DMS53 (cell line): ENCODE results near the gene EMC10.
"Not testable (repeated sequence)": the region's sequence is repeated elsewhere in the genome, so short reads cannot be mapped to it uniquely, and the experiment has no call there.

Experiments used
- DNase-seq: peaks from one replicate; lab custom pipeline; 2025; lab: John Stamatoyannopoulos, UW

EMC10 gene

DNA sequence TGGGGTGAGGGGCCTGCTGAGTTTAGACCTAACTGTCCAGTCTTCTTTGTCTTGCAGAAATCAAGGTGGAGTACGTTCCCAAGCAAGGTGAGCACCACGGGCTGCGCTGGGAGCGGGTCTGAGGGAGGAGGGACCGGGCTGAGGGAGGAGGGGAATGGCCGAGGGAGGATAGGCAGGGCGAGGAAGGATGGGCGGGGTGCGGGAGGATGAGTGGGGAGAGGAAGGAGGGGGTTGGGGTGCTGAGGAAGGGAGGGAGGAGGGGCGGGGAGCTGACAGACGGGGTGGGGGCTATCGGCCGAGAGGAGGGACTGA, 25.1 kb upstream of the EMC10 start:
- DNase-seq: no peak

DNA sequence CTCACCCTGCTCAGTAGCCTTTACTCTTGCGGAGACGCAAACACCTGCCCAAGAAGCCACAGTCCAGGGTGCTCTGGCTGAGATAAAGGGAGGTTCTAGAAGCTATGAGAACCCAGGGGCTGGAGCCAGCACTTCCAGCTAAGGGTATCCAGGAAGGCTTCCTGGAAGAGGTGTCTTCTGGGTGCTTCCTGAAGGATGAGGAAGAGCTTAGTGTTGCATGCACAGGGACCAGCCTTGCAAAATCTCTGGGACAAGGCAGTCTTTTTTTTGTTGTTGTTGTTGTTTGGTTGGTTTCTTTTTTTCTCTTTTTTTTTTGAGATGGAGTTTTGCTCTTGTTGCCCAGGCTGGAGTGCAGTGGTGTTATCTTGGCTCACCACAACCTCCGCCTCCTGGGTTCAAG, 23.1 kb upstream of the EMC10 start:
- no peak for DNase-seq

DNA sequence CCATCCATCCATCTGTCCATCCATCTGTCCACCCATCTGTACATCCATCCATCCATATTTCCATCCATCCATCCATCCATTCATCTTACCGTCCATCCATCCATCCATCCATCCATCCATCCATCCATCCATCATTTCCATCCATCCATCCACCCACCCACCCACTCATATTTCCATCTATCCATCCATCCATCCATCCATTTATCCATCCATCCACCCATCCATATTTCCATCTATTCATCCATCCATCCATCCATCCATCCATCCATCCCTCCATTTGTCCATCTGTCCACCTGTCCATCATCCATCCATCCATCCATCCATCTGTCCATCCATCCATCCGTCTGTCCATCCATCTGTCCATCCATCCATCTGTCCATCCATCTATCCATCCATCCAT, 20.3 kb upstream of the EMC10 start:
- no peak for DNase-seq

DNA sequence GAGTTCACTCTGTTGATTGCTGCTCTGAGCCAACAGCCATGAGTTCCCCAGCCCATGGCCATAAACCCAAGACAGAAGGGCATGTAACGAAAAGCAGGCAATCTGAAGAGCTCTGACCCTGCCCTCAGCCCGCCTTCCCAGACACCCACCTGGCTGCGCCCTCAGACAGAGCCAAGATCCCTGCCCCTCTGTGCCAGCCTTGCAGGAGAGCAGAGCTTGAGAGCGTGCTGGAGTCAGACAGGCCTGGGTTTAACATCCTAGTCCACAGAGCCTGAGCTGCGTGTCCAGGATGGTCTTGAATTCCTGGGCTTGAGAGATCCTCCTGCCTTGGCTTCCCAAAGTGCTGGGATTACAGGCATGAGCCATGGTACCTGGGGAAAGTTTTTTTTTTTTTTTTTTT, 19.0 kb upstream of the EMC10 start:
- DNase-seq: no peak

DNA sequence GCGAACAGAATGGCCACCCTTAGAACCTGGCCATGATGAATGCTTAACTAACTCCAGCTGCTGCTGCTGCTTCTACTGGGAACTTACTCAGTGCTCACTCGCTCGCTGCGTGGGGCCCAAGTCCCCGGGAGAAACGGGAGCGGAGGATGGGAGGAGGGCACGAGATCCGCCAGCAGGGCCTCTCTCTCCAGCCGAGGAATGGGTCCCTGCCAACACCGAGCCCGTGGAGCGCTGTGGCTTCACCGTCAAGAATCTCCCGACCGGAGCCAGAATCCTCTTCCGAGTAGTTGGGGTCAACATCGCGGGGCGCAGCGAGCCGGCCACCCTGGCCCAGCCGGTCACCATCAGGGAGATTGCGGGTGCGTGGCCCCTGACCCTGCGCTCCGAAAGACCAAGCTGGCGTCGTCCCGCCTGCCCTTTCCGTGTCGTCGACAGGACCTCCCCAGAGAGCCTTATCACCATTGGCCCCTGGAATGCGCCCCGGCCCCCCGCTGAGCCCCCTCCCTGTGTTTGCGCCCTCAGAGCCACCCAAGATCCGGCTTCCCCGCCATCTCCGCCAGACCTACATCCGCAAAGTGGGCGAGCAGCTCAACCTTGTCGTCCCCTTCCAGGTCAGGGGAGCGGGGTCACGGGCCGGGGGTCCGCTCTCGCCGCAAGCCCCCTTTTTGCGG, 17.8 kb upstream of the EMC10 start:
- DNase-seq: no peak

DNA sequence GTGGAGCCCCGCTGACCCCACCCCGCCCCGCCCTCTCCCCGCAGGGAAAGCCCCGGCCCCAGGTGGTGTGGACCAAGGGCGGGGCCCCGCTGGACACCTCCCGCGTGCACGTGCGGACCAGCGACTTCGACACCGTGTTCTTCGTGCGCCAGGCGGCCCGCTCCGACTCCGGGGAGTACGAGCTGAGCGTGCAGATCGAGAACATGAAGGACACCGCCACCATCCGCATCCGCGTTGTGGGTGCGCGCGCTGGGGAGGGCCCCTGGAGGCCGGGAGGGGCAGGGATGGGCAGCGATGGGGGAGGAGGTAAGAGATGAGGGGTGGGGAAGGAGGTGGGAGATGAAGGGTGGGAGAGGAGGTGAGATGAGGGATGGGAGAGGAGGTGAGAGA, 17.2 kb upstream of the EMC10 start:
- DNase-seq: no peak

DNA sequence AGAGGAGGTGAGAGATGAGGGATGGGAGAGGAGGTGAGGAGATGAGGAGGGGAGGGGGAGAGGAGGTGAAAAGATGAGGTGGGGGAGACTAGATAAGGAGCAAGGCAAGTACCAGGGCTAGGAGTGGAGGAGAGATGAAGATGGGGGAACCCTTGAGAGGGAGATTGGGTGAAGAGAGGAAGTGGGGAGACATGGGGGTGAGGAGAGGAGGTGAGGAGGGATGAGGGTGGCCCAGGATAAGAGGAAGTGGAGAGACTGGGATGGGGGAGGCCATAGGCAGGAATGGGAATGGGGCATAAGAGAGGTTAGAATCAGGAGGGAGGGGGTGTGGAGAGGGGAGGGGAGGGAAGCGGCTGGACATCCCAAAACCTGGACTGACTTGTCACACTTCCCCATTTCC, 16.7 kb upstream of the EMC10 start:
- no peak for DNase-seq

DNA sequence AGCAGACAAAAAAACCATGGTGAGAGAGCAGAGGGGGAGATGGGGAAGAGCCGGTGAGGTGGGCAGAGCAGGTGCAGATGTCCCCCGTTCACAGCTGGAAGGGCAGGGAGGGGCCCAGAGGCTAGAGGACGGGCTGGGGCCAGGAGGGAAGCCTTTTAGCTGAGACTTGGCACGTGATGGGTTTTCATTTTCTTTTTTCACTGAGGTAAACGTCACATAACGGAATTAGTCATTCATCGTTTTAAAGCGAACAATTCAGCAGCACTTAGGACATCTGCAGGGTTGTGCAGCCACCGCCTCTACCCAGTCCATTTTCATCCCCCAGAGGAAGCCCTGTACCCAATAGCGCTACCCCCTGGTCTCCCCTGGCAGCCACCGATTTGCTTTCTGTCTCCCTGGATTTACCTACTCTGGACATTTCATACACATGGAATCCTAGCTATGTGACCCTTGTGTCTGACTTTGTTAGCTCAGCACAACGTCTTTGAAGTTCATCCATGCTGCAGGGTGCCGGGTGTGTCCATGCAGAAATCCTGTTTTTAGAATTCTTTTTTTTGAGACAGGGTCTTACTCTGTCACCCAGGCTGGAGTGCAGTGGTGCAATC, 16.0 kb upstream of the EMC10 start:
- no peak for DNase-seq

DNA sequence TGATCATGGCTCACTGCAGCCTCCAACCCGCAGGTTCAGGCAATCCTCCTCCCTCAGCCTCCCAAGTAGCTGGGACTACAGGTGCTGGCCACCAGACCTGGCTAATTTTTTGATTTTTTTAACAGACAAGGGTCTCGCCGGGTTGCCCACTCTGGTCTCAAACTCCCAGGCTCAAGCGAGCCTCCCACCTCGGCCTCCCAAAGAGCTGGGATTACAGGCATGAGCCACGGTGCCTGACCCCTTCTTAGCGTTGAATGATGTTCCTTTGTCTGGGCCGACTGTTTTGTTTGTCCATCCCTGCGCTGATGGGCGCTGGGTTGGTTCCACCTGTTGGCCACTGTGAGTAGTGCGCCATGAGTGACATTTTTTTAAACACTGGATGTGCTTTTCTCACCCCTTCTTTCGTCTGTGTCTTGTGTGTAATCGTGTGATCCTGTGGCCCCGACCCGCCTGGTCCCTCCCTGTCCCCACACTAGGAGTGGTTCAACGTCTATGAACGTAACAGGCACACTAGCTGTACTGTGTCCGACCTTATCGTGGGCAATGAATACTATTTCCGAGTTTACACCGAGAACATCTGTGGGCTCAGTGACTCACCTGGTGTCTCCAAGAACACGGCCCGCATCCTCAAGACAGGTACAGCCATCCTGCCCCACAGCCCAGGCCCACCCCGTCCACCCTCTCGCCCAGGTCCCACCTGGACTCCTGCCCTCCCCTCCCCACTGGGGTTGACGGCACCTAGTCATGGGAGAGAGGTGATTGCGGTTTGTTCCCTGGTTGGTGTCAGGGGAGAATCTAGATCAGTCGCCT, 15.0 kb upstream of the EMC10 start:
- peak; percentile 80 for DNase-seq

DNA sequence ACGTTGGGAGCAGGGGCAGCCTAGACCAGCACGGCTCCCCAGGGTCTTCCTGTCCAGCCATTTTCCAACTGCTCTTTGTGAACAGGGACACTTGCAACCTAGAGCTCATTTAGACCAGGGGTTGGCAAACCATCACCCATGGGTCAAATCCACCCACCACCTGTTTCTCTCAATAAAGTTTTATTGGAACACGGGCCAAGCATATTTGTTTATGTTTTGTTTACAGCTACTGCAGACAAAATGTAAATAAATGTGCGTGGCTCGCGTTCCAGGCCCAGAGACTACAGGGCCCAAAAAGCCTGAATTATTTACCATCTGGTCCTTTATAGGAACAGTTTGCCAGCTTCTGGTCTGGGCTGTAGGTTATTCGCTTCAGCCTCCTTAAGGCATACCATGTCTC, 13.3 kb upstream of the EMC10 start:
- DNase-seq: no peak

DNA sequence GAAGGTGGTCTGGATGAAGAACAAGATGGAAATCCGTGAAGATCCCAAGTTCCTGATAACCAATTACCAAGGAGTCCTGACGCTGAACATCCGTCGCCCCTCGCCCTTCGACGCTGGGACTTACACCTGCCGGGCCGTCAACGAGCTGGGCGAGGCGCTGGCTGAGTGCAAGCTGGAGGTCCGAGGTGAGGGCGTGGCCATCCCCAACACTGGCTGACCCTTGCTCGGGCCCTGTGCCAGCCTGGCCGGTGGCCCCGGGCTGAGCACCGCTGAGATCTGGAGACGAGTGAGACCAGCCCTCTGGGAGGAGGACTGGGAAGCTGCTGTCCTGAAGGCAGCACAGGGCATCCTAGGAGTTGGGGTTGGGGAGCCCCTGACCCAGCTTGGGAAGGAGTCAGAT, 12.0 kb upstream of the EMC10 start:
- no peak for DNase-seq

DNA sequence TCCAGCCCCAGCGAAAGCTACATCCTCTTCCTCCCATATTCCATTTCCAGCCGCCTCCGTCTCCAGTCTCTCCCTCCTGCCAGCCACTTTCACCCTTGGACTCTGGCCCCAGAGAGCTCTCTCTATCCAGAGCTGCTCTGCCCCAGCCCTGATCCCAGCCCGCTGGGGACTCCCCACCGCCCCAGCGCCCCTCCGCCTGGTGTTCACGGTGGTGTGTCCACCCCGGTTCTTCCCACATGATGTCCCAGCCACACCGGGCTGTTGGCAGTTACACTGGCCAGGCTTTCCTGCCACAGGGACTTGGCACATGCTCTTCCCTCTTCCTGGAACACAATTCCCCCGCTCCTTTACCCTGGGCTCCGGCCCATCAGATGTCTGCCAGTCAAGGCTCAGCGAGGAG, 11.3 kb upstream of the EMC10 start:
- no peak for DNase-seq

DNA sequence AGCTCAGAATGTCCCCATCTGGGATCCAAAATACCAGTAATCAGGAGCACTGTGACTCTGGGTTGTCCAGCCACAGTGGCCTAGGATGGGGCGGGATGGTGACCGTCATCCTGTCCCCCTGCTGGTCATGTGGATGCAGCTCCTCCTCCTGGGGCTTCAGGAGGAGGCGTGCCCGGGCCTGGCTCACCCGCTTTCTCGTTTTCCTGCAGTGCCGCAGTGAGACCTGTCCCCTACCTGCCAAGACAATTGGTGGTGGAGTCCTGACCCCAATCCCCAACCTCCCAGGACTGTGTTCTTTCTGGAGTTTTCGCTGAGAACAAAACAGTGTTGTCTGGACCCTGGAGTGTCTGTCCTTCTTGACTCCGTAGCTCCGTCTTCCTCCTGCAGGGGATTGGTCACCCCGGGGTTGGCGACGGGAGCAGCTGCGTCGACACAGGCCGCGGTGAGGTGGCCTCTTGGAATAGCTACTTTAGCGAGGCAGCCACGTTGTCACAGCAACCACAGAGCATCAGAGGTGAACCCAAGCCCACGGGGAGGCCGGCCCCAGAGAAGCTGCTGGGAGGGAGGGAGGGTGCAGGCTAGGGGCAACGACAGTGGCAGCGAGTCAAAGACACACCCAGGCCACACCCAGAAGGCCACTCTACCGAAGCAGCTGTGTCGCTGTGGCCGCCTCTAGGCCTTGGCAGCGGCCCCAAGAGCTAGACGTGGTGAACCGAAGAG, 10.2 kb upstream of the EMC10 start:
- DNase-seq: peak; percentile 79

DNA sequence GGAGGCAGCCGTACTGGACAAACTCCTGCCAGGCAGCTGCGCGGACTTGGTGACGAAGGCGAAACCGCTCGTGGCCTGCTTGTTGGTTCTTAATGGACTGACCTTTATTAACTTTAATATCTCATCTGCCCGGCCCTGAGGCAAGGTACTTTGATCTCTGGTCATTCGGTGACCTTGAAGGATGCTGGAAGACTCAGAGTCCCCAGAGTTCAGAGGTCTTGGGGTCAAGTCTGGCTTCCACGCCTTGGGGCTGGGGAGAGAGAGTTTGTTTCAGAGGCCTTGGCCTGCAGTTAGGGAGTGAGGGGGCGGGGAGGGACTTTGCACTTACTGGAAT, 9.6 kb upstream of the EMC10 start:
- DNase-seq: no peak

DNA sequence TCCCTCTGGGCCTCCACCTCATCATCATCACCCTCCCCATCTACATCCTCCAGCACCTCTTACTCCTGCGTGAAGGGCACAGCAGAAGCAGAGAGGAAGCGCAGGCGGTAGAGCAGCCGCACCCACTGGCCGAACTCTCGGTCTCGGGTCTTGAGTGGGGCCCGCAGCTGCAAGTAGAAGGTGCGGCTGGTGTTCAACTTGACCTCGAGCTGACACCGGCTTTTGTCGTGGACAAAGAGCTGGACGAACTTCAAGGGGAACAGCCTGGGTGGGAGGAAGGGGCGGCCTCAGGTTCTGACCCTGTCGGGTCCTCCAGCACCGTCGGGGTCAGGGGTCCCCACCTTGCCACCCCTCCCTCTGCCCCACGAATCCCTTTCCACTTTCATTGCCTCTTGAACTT, 8.7 kb upstream of the EMC10 start:
- no peak for DNase-seq

DNA sequence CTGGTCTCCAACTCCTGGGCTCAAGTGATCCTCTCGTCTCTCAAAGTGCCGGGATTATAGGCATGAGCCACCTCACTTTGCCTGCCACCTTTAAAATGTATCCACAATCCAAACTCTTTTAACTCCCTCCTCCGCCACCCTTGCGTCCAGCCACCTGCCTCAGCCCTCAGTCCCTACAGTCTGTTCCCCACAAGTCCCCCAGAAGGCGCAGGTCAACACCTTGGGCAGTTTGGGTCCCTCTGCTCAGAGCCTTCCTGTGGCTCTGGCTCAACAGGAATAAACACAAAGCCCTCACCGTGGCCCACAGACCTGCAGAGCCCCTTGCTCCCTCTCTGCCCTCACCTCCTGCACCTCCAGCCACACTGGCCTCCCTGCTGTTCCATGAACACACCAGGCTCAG, 7.5 kb upstream of the EMC10 start:
- DNase-seq: no peak

DNA sequence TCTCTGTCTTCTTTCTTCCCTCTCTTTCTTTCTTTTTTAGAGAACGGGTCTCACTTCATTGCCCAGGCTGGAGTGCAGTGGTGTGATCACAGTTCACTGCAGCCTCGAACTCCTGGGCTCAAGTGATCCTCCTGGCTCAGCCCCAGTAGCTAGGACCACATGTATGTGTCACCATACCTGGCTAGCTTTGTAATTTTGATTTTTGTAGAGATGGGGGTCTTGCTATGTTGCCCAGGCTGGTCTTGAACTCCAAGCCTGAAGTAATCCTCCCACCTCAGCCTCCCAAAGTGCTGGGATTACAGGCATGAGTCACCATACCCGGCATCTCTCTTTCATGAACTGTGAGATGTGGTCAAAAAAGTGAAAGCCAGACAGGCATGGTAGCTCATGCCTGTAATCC, 3.0 kb upstream of the EMC10 start:
- not testable (repeated sequence) for DNase-seq

DNA sequence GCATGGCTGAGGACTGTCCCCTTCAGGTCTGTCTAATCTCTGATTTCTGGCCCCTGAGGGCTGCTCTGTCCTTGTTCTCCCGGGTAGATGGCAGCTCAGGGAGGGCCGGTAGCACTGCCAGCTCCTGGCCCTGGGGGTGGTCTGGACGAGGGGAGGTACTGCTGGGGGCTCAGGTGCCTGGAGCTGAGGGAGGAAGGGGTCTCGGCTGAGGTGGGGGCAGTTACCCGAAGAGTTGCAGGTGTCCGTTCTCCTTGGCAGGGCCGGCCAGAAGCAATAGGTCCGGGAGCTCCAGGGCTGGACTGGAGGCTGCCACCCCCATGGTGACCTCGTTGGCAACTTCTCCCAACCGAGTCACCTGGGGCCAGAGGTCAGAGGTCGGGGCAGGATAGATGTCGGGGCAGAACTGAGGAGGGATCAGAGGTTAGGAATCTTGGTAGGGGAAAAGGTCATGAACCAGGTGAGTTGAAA, 1.2 kb upstream of the EMC10 start:
- DNase-seq: no peak

DNA sequence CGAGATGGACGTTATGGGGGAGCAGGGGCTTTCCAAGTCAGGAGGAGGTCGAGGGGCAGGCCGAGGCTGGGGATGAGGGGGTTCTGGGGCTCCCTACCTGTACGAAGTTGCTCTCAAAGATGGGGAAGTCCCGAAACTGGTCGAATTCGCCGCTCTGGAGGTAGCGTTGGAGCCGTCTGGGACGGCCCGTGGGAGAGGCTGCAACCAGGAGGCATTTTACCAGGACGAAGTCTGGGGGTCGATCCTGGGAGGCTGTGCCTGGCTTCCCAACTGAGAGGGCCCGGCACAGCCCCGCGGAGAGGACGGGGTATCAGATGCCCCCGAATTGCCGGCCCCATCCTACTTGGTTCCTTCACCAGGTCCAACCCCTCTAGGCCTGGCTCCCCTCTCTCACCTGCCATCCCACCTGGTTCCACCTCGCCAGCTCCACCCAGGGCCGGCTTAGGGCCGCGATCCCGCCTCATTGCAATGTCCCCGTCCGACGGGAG, 527 bp upstream of the EMC10 start:
- DNase-seq: no peak

DNA sequence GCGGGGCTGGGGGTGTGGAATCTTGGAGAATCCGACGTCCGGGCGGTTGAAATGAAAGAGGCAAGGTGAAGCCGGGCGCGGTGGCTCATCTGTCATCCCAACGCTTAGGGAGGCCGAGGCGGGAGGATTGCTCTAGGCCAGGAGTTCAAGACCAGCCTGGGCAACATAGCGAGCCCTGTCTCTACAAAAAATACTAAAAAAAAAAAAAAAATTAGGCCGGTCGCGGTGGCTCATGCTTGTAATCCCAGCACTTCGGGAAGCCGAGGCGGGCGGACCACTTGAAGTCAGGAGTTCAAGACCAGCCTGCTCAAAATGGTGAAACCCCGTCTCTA, 566 bp downstream of the EMC10 start:
- DNase-seq: no peak

DNA sequence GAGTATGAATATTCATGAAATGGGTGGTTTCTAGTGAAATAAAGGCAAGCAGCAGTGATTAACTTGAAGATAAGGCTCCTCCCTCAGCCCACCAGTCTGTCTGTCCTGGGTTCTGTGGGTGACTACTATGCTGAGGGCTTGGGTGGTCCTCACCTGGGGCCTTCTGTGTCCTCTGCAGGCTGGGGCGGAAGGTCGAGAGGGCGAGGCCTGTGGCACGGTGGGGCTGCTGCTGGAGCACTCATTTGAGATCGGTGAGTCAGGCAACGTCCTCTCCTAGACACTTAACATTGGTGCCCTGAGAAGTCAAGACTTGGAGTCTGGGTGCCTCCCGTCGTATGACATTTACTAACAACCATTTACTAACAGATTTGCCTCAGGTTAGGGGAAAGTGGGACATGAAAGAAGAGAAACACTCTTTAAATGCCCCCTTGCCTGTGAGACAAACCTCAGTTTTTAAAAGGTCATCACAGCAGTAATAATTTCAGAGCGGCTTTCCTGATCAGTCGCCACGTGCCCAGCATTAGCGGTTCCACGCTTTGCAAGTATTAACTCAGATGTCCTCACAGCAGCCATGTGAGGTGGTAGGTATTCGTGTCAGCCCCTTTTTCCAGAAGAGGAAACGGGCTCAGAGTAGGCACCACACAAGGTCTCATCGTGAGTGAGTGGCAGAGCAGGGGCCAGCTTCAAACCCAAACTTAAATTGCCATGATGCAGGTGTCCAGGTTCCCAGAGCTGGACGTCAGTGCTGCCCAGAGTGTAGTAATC, 1.6 kb downstream of the EMC10 start:
- DNase-seq: no peak
